TTC549 (cell line): ENCODE results near the gene KIRREL1.

Experiments
- FAIRE-seq: peaks from 2 replicates; lab custom pipeline; 2012; peaks lifted over from hg19 to GRCh38; lab: Jason Lieb, UNC

Gene KIRREL1

GRCh38 chr1:158147401-158147800 is 154.0 kb downstream of the KIRREL1 start:
- no peak for FAIRE-seq

- FAIRE-seq = no peak
Observed at GRCh38 chr1:158147869-158148268, 154.4 kb downstream of the KIRREL1 start.

GRCh38 chr1:158148468-158148867 is 155.0 kb downstream of the KIRREL1 start:
- no peak for FAIRE-seq

- no peak for FAIRE-seq
Observed at GRCh38 chr1:158149175-158149574, 155.7 kb downstream of the KIRREL1 start.
